ENCODE measurements around the gene ERVV-1.
"Not testable (repeated sequence)": the region's sequence is repeated elsewhere in the genome, so short reads cannot be mapped to it uniquely, and the experiment has no call there.

Gene ERVV-1, protein sequence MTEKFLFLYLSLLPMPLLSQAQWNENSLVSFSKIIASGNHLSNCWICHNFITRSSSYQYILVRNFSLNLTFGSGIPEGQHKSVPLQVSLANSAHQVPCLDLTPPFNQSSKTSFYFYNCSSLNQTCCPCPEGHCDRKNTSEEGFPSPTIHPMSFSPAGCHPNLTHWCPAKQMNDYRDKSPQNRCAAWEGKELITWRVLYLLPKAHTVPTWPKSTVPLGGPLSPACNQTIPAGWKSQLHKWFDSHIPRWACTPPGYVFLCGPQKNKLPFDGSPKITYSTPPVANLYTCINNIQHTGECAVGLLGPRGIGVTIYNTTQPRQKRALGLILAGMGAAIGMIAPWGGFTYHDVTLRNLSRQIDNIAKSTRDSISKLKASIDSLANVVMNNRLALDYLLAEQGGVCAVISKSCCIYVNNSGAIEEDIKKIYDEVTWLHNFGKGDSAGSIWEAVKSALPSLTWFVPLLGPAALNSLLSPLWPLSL

GRCh38 chr19:53013621-53014020 is at the start of gene ERVV-1:
TSS of gene ERVV-1 (plus strand) at chr19:53013921. CDS start at chr19:53014091, 170 bp downstream.
- no peak for DNase-seq (ENCODE audit: low spot score)

- DNase-seq (ENCODE audit: low spot score): no peak
These were observed 45.9 kb upstream of the ERVV-1 start for GRCh38 chr19:52967772-52968171.

DNA sequence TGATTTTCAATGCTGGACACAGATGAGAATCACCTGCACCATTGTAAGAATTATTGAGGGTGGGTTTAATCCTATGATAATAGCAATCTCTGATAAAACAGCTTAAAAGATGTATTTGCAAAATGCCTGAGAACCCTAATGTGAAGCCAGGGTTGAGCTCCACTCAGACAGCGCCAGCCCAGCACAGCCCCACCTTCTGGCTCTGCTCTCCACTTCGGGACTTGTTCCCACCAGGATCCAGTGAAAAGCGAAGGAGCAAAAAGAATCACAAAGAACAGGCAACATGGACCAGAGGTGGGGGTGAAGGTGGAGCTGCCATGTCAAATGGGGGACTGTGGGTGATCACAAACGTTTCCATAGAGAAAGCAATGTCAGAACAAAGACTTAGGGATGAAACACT is 32.4 kb upstream of the ERVV-1 start:
- no peak for DNase-seq (ENCODE audit: low spot score)

DNA sequence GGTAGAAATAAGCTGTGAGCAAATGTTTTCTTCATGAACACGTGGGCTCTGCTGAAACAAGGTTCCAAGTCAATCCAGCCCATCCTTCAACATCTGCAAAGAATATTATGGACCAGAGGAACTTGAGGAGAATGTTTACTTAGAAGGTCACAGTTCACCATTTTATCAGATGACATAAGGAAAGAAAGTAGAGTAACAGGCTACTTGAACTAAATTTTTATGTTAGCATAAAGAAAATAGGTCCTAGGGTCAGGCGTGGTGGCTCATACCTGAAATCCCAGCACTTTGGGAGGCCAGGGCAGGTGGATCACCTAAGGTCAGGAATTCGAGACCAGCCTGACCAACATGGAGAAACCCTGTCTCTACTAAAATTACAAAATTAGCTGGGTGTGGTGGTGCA is 30.6 kb upstream of the ERVV-1 start:
- not testable (repeated sequence) for DNase-seq (ENCODE audit: low spot score)

DNA sequence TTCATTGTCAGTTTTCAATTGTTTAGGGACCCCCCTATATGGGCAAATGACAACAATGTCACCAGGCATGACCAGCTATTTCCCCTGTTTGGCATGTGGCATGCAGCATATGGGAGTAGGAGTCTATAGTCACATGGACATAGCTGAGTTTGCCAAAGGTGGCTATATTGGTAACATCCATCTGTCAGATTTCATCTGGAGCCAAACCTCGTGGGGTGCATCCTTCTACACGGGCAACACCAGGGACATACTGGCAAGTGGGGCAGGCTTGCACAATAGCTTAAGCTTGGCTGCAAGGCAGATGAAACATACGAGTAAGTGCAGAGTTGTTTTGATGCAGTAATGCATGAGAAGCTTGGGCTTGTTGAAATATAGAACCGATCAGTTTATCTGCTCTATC is 26.5 kb upstream of the ERVV-1 start:
- no peak for DNase-seq (ENCODE audit: low spot score)

- no peak for DNase-seq (ENCODE audit: low spot score)
These were observed 25.2 kb upstream of the ERVV-1 start for GRCh38 chr19:52988506-52988905.

DNA sequence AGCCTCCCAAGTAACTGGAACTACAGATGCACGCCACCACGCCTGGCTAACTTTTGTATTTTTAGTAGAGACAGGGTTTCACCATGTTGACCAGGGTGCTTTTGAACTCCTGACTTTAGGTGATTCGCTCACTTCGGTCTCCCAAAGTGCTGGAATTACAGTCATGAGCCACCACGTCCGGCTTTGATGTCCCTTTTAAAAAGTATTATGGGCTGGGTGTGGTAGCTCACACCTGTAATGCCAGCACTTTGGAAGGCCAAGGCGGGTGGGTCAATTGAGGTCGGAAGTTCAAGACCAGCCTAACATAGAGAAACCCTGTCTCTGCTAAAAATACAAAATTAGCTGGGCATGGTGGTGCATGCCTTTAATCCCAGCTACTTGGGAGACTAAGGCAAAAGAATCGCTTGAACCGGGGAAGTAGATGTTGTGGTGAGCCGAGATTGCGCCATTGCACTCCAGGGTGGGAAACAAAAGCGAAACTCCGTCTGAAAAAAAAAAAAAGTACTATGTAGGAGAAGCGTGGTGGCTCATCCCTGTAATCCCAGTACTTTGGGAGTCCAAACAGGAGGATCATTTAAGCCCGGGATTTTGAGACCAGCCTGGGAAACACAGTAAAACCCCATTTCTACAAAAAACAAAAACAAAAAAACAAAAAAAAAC is 22.8 kb upstream of the ERVV-1 start:
- no peak for DNase-seq (ENCODE audit: low spot score)

DNA sequence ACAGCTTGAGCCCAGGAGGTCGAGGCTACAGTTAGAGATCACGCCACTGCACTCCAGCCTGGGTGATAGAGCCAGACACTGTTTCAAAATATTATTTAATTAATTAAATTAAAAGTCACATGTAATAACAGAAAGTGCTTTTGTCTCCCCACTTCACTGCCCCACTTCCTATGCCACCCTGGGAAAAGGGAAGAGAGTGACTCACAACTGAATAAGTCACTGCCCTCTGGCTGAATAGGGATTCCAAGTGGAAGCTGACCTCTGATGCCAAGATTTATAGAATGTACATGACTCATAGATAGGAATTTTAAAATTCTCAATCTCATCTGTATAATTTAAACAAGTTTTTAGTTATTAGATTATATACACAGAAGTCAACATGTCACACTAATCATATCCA is 22.2 kb upstream of the ERVV-1 start:
- DNase-seq (ENCODE audit: low spot score): no peak

DNA sequence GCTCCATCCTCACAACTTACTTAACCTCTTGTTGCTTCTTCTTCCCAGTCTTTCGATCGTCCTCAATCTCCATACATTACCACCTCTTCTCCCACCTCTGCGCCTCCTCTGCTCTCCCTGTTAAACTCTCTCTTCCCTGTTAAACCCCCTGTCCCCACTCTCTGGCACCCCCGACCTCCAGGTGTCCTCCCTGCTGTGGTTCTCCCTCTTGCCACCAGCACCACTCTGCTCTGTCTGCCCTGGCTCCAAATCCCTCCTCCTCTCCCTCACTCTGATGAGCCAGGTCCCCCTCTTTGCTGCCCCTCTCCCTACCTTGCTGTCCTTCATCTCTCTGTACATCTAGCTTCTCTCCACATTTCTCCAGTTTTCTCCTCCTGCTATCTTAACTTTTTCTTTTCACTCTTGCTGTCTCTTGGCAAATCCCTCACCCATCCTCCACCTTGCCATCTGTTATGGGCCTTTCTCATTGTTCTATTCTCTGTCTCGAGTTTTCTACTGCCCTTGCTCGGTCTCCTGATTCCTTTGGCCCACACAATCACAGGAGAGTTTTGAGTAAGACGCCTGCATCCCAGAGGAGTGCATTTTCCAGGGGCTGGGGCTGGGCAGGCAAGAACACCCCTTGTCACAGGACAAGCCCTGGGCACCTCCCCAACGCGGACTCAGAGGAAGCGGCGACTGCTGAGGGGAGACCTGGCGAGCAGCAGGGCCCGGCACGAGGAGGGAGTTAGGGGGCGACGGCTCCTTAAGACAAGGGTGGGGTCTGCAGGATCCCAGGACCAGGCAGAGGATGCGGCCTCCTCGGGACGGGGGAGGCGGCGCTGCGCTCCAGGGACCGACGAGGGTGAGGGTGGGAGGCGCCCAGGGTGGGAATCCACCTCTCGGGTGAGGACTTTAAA is 21.4 kb upstream of the ERVV-1 start:
- no peak for DNase-seq (ENCODE audit: low spot score)

DNA sequence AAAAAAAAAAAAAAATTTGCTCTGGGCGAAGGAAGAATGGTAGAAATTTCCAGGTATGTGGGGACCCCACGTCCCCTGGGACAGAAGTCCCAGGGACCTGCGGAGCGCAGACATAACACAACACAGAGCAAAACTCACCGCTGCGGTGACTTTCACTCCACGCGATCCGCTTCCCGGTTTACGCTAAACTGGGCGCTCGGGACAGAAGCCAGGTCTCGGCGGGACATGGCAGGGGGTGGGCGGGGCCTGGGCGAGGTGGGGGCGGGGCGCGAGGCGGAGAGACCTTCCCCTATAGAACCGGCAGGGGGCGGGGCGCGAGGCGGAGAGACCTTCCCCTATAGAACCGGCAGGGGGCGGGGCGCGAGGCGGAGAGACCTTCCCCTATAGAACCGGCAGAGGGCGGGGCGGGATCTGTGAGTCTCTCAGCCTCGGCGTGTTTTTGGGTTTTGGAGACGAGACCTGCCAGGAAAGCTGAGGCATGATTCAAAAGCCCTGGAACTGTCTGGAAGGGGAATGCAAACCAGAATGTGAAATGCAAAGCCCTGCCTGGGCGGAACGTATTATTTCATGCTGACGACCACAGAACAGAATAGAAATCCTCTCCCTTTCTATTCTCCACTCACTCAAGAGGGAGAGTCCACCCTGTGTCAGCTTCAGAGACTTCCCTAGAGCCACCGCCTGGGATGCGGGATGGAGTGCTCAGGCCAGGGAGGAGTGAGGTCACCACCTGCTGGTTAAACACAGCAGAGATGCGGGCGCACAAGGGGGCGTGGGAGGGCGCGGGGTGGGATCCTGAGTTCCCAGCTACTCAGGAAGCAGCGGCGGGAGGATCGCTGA is 20.2 kb upstream of the ERVV-1 start:
- DNase-seq (ENCODE audit: low spot score): no peak

DNA sequence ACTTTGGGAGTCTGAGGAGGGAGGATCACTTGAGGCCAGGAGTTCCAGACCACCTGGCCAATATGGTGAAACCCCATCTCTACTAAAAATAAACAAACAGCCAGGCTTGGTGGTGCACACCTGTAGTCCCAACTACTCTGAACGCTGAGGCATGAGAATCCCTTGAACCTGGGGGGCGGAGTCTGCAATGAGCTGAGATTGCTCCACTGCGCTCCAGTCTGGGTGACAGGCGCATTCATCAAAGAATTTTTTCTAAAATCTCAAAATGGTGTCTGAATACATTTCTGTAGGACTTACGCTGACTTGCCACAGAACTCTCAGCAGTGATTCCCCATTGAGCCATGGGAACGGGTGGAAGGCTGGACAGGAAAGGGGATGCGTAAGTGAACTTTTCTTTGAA is 18.0 kb upstream of the ERVV-1 start:
- DNase-seq (ENCODE audit: low spot score): no peak

- DNase-seq (ENCODE audit: low spot score): no peak
These were observed 15.7 kb upstream of the ERVV-1 start for GRCh38 chr19:52997975-52998374.

GRCh38 chr19:53002479-53002878 is 11.2 kb upstream of the ERVV-1 start:
- no peak for DNase-seq (ENCODE audit: low spot score)

DNA sequence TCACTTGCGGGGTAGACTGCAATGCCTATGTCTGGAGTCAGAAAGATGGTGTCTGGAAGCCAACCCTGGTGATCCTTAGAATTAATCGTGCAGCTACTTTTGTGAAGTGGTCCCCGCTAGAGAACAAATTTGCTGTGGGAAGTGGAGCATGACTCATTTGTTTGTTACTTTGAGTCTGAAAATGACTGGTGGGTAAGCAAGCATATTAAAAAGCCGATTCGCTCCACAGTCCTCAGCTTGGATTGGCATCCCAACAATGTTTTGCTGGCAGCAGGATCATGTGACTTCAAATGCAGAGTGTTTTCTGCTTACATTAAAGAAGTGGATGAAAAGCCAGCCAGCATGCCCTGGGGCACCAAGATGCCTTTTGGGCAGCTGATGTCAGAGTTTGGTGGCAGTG is 9.5 kb upstream of the ERVV-1 start:
- DNase-seq (ENCODE audit: low spot score): no peak

DNA sequence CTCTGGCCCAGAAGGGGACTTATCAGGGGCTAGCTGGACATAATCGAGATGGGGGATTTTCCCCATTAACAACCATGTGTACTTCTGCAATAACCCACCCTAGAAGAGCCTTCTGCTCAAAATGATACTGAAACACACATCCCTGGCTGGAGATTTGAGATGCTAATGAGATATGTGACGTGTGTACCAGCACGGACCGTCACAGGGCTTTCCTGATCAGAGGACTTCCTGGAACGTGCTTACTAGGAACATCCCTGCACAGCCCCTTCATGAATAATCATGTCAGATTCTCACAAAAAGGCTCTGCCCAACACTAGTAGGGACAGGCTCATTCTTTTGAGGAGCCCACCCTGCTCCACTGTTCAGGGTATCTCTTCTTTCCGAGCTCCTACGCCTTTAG is 6.5 kb upstream of the ERVV-1 start:
- no peak for DNase-seq (ENCODE audit: low spot score)

- DNase-seq (ENCODE audit: low spot score): no peak
These were observed 6.1 kb upstream of the ERVV-1 start for GRCh38 chr19:53007606-53008005.

GRCh38 chr19:53008061-53008778 is 5.5 kb upstream of the ERVV-1 start:
- DNase-seq (ENCODE audit: low spot score): no peak

- DNase-seq (ENCODE audit: low spot score): no peak
These were observed 3.2 kb upstream of the ERVV-1 start for GRCh38 chr19:53010494-53010893.

DNA sequence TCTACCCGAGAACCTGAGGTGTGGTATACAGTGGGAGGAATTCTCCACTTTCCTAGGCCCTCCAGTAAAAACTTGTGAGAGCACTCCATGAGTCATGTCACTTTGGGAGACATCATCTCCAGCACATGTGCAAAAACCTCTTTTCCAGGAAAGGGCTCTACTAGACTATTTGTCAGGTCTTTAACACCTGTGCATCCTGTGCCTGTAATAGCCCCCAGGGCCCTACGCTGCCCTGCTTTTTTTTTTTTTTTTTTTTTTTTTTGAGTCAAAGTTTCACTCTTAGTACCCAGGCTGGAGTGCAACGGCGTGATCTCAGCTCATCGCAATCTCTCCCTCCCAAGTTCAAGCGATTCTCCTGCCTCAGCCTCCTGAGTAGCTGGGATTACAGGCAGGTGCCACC is 1.7 kb upstream of the ERVV-1 start:
- no peak for DNase-seq (ENCODE audit: low spot score)

DNA sequence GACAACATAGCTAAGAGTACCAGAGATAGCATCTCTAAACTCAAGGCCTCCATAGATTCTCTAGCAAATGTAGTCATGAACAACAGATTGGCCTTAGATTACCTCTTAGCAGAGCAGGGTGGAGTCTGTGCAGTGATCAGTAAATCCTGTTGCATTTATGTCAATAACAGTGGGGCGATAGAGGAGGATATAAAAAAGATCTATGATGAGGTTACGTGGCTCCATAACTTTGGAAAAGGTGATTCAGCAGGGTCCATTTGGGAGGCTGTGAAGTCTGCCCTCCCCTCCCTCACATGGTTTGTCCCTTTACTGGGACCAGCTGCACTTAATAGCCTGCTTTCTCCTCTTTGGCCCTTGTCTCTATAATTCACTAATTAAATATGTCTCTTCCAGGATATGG is 1.4 kb downstream of the ERVV-1 start:
- no peak for DNase-seq (ENCODE audit: low spot score)

- no peak for DNase-seq (ENCODE audit: low spot score)
These were observed 2.0 kb downstream of the ERVV-1 start for GRCh38 chr19:53015730-53016129.
